Ovary (tissue), 9 donors: ENCODE data around the gene RBM48. TPM values are rescaled to one million over a fixed set of nuclear protein-coding genes. Genes with fewer than 3 reads are reported as not detected.

Experiments
- DNase-seq, 5 donors: peaks; one replicate each; pipeline ENCODE4 v3.0.0-alpha.2; 2019 to 2020
- H3K27ac ChIP-seq, 2 donors: fragments of 200-600 bp; one replicate each; pipeline versions ENCODE4 v1.5.1 to v1.8.0; 2019 to 2022
- H3K27me3 ChIP-seq: fragments of 200-600 bp; one replicate; pipeline ENCODE4 v1.8.0; 2022
- H3K36me3 ChIP-seq: fragments of 200-600 bp; sonication (generic); one replicate; pipeline ENCODE4 v1.5.1; 2019
- H3K4me1 ChIP-seq: one replicate; pipeline ENCODE4 v1.8.1; 2013; ENCODE audit warnings: mild to moderate bottlenecking, moderate library complexity; ENCODE audit not compliant: insufficient read depth
- H3K4me3 ChIP-seq: fragments of 200-600 bp; sonication (generic); one replicate; pipeline ENCODE4 v1.5.1; 2017
- H3K9me3 ChIP-seq, 2 donors: fragments of 200-600 bp in 1 of 2; sonication (generic) in 1 of 2; one replicate each; pipeline versions ENCODE4 v1.5.1 to v1.8.1; 2013 to 2019; ENCODE audit warnings: mild to moderate bottlenecking in 1 of 2, moderate library complexity in 1 of 2
- EP300 ChIP-seq: sonication (generic); formaldehyde crosslinking; IDR thresholded peaks from one replicate; pipeline ENCODE4 v1.6.1; 2017; ENCODE audit warnings: antibody characterized with exemption
- POLR2A ChIP-seq: fragments of 450-650 bp; IDR thresholded peaks from one replicate; pipeline ENCODE4 v1.6.1; 2017; ENCODE audit warnings: antibody characterized with exemption, mild to moderate bottlenecking, moderate library complexity
- WGBS, 3 donors: extraction: QIAGEN DNeasy Blood & Tissue Kit in 1 of 3; methylation state at CpG; one replicate each; pipeline versions ENCODE4 v1.1.5 to v1.1.7; 2013 to 2017; 5-methylcytosine and 5-hydroxymethylcytosine counted together
- intact Hi-C, 4 donors: fragments of 100-400 bp; cut with DNase I; formaldehyde crosslinking; loops; one replicate each; pipeline versions ENCODE4 v1.11.0 to v1.15.1; 2022 to 2023
- polyA plus RNA-seq, 2 donors: library from polyadenylated mRNA; stranded (reverse); fragments of 200-250 nt in 1 of 2; fragments of 350-450 nt in 1 of 2; fragmentation: Illumina TruSeq in 1 of 2; extraction: RNeasy Lipid Tissue Mini Kit (QIAGEN cat#74804) in 1 of 2; gene quantifications; one replicate each; pipeline ENCODE4 v1.2.3, GENCODE V29; 2013 to 2014
- total RNA-seq, 7 donors: library from RNA; depleted of rRNA in 2 of 7; stranded (reverse); fragments of >200 nt in 2 of 7; fragmentation: NEBNext Ultra II Directional in 3 of 7; extraction: Animal tissue kit (Norgen Biotek cat#: 25700) in 3 of 7; gene quantifications; one replicate each; pipeline versions ENCODE4 v1.1.0 to v1.2.4, GENCODE V29; 2016 to 2023
- TF ChIP-seq, protein P1 (sequence below), 3 donors: fragments of 450-650 bp in 2 of 3; fragments of 200-600 bp in 1 of 3; IDR thresholded peaks; one replicate each; pipeline versions ENCODE4 v1.5.1 to v1.8.0; 2016 to 2022; ENCODE audit warnings: antibody characterized with exemption in 3 of 3, mild to moderate bottlenecking in 1 of 3
- donor health status: DM: no; HTN: no; CAD: no; lungs with moderate emphysema.
- donor health status: DM: no; HTN: no; CAD: no.
- donor health status: Bipolar disorder and iron deficiency.
- donor health status: DM: yes; HTN: yes; CAD: no.
- donor health status: DM: no; HTN: no; CAD: no.
- donor health status: DM: yes; HTN: yes; CAD: no.

Gene RBM48
- total and polyA plus RNA-seq, 9 donors, result 7.5 to 24.4 (median 13.6) TPM

DNA sequence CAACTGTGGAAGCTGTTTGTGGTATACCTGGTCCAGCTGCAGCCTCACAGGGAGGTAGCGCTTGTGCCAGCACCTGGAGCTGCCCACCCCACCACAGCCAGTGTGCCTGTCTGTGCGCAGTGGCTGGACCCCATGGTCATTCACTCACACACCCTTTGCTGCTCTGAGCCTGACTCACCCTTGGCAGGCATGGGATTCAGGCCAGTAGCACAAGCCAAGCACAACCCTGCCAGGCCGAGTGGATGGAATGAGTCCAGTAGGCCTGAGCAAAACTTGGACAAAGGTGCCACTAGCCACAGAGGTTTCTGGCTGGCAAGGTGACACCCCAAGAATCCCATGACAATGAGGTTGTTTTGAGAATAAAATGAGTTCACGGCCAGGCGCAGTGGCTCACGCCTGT, 19.0 kb downstream of the RBM48 start:
- Histone ChIP-seq H3K4me1 (no peaks in the 10 kb centered on the region), H3K27me3 (no peaks in the 10 kb centered on the region), H3K4me3 (no peak overlapping the region), H3K27ac (no peak overlapping the region), H3K9me3 (no peaks in the 10 kb centered on the region), H3K36me3 (no peaks in the 10 kb centered on the region)
- intact Hi-C loops, result no loop called here
- no peak for DNase-seq
- WGBS, 3 donors, result 89 to 94% (median 93%) methylated on average over 6 of the region's 6 CpGs
- TF ChIP-seq, protein P1, sequence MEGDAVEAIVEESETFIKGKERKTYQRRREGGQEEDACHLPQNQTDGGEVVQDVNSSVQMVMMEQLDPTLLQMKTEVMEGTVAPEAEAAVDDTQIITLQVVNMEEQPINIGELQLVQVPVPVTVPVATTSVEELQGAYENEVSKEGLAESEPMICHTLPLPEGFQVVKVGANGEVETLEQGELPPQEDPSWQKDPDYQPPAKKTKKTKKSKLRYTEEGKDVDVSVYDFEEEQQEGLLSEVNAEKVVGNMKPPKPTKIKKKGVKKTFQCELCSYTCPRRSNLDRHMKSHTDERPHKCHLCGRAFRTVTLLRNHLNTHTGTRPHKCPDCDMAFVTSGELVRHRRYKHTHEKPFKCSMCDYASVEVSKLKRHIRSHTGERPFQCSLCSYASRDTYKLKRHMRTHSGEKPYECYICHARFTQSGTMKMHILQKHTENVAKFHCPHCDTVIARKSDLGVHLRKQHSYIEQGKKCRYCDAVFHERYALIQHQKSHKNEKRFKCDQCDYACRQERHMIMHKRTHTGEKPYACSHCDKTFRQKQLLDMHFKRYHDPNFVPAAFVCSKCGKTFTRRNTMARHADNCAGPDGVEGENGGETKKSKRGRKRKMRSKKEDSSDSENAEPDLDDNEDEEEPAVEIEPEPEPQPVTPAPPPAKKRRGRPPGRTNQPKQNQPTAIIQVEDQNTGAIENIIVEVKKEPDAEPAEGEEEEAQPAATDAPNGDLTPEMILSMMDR (IDR thresholded peaks at IDR 0.05), result no peak
- TF ChIP-seq EP300 (no peak), POLR2A (no peak)

DNA sequence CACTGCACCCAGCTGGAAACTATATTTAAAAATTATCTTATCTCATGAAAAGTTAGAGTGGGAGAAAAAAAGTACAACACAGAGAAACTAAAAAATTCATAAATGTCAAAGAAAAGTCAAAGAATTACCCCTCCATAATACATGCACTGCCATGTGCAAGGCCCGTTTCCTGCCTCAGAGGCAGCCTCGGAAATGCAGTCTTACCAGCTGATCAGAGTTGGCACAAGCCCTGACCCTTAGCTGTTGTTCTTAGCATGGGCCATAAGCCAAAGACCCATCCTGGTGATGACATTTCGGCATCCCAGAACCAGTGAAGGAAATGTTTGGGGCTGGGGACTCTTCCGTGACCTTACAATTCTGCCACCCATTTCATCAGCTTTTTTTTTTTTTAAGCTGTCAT, 21.6 kb downstream of the RBM48 start:
- WGBS, 3 donors, result 53 to 69% (median 66%) methylated on average over 4 of the region's 4 CpGs
- Histone ChIP-seq H3K27ac (no peak overlapping the region), H3K36me3 (no peaks in the 10 kb centered on the region), H3K4me1 (no peaks in the 10 kb centered on the region), H3K27me3 (no peaks in the 10 kb centered on the region), H3K9me3 (no peaks in the 10 kb centered on the region), H3K4me3 (no peak overlapping the region)
- intact Hi-C loops, result no loop called here
- no peak for DNase-seq
- TF ChIP-seq, protein P1 (IDR thresholded peaks at IDR 0.05), result no peak
- TF ChIP-seq EP300, result no peak
- TF ChIP-seq POLR2A, result no peak

DNA sequence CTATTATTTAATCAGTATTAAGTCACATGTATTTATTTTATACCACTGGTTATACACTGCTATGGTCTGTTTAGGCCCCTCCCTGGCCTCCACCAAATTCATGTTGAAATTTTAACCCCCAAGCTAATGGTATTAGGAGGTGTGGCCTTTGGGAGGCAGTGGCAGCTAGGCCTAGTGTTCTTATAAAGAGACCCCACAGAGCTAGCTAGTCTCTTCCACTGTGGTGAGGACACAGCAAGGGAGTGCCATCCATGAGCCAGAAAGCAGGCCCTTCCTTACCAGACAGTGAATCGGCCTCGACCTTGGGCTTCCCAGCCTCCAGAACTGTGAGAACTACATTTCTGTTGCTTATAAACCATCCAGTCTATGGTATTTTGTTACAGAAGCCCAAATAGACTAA, 28.7 kb downstream of the RBM48 start:
- DNase-seq, result no peak
- 75 to 93% (median 84%) methylated on average over 2 of the region's 2 CpGs for WGBS, 3 donors
- intact Hi-C loops, result no loop called here

DNA sequence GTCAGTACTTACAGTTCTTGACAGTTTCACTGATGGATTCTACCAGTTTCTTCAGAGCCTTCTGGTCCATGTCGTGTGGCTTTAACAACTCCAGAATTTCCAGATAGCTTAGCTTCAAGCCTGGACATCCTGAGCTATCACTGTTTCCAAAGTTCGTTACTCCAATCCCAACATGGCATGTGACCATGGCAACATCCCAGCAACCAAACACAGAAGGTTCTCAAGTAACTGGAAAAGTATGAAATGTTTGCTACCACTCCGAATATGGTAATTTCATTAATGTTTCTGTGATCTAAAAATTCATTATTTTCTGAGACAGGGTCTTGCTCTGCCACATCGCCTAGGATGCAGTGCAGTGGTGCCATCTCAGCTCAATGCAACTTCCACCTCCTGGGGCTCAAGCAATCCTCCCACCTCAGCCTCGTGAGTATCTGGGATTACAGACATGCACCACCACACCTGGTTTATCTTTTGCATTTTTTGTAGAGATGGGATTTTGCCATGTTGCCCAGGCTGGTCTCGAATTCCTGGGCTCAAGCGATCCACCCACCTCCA, 29.3 kb downstream of the RBM48 start:
- no peak overlapping the region for H3K4me3 ChIP-seq
- intact Hi-C loops, result no loop called here

More for the DNA sequence above, 28.7 kb downstream of the RBM48 start:
- Histone ChIP-seq H3K27ac (no peak overlapping the region), H3K36me3 (no peaks in the 10 kb centered on the region), H3K4me3 (no peak overlapping the region), H3K9me3 (no peaks in the 10 kb centered on the region), H3K4me1 (no peaks in the 10 kb centered on the region), H3K27me3 (no peaks in the 10 kb centered on the region)
- TF ChIP-seq POLR2A (no peak), EP300 (no peak)
- TF ChIP-seq, protein P1 (IDR thresholded peaks at IDR 0.05), result no peak

More for the DNA sequence above, 29.3 kb downstream of the RBM48 start:
- Histone ChIP-seq H3K27ac (no peak overlapping the region), H3K9me3 (no peaks in the 10 kb centered on the region), H3K4me1 (no peaks in the 10 kb centered on the region), H3K36me3 (no peaks in the 10 kb centered on the region), H3K27me3 (no peaks in the 10 kb centered on the region)
- 80 to 84% (median 81%) methylated on average over 7 of the region's 7 CpGs for WGBS, 3 donors
- no peak for TF ChIP-seq POLR2A
- TF ChIP-seq EP300, result no peak
- TF ChIP-seq, protein P1 (IDR thresholded peaks at IDR 0.05), result no peak
- DNase-seq, result no peak
